Fibroblast of skin of right biceps (primary cell): ENCODE results near the gene SENP8.

ENCODE experiments used
- DNase-seq: peaks from one replicate; pipeline ENCODE4 v3.0.0-alpha.2; 2013

Gene SENP8

DNA sequence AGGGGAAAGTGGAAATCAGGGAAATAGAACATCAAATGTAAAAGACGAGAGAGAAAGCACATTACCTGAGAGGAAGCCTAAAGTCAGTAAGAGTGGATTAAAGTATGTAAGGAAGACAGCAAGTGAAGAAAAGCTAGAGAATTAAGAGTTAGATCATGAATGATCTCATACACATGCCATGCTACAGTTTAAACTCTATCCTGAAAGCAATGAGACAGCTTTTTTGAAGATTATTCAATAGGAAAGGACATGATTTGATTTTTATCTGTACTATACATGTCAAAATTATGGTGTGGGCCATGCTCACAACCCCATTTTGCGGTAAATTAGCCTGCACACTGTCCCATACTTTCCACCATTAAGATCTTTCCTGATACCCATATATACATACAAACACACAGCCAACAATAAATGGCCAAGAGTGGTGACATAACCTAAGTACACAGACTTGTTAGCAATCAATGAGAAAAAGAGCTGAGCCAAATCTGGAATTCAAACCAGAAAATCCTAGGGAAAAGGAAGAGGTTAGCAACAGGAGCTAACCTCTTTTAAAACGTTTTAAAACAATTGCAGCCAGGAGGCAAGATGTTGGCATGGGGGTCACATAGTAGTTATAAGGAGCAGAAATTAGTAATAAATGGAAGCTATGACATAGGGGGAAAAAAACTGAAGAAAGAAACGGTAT is 4.7 kb upstream of the SENP8 start:
- DNase-seq = no peak

DNA sequence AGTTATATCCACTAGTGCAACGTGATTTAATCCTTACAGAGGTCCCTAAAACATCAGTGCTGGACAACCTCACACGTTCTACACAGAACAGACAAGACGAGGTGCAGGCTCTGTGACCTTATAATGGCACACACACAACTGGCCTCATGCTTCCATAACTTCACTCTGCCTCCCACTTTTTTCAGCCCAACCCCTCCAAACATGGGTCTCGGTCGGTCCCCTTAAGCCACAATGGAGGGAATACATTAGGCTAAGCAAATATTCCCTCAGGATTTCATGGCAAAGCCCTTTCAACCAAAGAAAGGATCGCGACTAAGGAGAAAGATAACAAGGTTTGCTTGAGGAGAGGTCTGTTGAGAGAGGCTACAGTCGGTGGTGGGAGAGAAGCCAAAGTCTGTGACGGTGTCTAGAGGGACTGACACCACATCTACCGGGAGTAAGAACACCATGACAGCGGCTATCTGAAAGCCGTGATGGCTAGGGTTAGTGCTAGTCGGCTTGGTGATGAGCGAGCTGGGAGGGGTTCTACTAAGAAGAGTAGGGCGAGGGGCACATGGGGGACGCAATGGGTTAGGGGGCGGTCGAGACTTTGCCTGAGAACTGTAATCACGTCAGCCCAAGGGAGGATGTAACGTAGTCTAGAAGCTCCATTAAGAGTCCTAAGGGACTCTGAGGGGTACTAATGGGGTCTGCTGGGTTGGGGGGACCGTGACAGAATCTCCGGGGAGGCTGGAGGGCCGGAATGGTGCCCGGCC is 1.3 kb upstream of the SENP8 start:
- no peak for DNase-seq

DNA sequence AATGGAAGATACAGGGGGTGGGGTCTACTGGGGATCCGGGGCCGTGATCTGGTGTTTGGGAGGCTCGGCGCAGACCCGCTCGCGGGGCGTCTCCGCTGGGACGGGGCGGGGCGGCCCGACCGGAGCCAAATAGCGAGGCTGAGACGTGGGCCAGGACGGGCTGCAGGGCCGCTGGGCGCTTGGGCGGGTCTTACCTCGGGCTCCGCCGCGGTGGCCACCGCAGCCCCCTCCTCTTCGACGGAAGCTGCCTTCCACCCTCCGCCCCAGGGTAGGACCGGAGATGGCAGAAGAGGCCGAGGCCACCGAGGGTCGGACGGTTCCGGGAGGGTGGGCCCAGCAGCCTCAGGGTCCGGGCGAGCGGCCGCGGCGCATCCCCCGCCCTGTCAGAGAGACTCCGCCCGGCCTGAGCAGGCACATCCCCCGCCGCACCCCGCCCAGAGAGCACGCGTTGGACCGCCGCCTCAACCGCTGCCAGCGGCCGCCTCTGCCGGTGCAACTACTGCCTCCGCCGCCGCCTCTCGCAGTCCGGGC is 652 bp upstream of the SENP8 start:
- DNase-seq = peak; percentile 79

DNA sequence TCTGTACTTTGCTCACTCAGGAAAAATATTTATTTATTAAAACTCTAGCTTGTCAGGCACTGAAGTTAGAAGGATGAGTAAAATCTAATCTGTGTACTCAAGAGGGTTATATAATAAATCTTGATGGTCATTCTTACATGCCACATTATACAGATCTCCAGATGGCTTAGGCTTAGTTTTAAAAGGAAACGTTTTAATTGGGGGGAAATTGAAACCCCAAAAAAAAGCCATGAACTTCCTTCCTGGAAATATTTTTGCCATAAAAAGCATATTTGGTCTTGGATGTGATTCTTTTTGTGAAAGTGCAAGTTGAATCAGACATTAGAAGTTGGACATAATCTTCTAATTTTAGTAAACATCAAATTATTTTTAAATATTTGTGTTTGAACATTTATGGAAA is 6.0 kb downstream of the SENP8 start:
- DNase-seq = no peak

DNA sequence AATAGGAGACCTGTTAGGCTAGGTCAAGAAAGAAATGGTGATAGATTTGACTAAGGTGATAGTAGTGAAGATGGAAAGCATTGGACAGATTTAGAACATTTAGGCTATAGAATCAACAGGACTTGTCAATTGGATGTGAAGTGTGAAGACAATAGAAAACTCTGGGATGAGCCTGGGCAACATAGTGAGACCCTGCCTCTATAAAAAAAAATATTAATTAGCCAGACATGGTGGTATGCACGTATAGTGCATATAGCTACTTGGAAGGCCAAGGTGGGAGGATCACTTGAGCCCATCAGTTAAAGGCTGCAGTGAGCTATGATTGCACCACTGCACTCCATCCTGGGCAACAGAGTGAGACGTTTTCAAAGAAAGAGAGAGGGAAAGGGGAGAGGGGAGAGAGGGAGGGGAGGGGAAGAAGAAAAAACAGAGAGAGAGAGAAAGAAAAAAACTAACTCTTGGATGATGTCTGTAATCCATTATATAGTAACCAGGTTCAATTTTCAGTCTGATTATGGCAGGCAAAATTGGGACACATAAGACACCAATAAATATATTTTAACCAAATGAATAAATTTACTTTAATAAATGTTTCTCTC is 9.6 kb downstream of the SENP8 start:
- DNase-seq = no peak

DNA sequence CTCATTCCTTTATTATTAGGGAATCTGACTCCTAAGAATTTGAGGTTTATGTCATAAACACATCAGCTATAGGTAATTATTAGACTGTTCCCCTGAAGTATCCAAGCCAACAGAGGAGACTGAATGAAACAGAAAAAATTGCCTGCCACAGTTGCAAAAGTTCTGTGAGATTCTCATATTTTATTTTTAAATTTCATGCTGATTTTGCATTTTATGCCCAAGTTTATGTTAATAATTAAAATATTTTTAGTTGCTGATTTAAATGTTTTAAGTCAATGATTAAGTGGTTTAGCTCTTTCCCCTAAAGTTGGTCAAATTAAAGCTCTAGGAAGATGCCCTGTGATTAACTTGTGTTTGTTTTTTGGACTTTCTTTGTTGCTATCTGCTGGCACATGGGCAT is 10.2 kb downstream of the SENP8 start:
- no peak for DNase-seq

DNA sequence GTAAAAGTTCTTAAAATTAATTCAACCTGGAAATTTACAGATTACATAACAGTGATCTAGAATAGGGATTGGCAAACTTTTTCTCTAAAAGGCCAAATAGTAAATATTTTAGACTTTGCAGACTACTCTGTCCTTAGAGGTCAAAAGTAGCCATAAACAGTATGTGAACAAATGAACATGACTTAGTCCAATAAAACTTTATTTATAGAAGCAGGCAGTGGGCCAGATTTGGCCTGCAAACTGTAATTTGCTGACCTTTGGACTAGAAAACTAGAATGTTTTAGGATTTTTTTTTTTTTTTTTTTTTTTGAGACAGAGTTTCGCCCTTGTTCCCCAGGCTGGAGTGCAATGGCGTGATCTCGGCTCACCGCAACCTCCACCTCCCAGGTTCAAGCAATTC is 12.1 kb downstream of the SENP8 start:
- DNase-seq = no peak

DNA sequence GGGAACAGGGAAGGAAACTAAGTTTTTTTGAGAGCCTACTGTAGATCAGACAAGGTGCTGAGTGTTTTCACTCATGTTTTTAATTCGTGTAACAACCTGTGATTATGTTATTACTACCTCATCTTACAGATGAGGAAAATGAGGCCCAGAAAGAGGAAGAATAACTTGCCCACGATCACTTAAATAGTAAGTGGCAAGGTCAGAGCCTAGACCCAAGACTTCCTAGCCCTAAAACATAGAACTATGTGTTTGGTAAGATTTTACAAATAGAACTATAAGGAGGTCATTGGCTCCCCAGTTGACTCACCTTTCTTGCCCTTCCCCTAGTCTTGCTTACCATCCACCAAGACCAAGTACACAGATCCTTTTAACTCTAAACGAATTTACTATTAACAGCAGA is 13.7 kb downstream of the SENP8 start:
- no peak for DNase-seq

DNA sequence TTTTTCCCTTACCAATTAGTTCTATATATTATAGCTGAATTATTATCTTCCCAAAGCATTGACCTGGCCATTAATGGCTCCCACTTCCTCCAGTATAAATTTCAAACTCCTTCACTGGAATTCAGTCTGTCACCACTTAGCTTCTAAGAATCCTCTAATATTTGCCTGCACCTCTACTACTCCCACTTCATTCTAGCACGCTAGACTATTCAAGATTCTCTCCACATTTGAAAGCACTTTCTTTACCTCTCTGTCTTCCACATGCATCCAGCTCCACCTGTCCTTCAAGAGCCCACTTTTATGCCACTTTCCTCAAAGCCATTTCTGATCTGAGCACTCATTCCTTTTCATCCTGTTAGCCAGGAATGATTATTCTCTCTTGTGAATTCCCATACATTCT is 15.0 kb downstream of the SENP8 start:
- DNase-seq = no peak

DNA sequence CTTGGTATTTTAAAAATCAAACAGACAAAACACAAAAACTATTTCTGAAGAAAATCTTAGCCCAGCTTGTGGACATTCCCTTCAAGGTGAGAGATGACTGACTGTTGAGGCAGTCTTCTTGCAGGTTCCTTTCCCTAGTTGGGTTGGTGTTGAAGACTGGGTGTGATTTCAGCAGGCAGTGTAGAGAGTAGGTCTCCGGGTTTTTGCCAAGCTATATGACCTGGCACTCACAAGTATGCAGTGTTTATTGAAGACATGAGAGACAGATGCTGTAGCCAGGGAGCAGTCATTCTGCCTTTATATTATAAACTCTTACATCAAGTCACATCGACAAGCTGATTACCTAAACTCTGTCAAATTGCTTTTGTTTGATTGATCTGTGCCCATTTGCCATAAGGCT is 17.5 kb downstream of the SENP8 start:
- DNase-seq = no peak

DNA sequence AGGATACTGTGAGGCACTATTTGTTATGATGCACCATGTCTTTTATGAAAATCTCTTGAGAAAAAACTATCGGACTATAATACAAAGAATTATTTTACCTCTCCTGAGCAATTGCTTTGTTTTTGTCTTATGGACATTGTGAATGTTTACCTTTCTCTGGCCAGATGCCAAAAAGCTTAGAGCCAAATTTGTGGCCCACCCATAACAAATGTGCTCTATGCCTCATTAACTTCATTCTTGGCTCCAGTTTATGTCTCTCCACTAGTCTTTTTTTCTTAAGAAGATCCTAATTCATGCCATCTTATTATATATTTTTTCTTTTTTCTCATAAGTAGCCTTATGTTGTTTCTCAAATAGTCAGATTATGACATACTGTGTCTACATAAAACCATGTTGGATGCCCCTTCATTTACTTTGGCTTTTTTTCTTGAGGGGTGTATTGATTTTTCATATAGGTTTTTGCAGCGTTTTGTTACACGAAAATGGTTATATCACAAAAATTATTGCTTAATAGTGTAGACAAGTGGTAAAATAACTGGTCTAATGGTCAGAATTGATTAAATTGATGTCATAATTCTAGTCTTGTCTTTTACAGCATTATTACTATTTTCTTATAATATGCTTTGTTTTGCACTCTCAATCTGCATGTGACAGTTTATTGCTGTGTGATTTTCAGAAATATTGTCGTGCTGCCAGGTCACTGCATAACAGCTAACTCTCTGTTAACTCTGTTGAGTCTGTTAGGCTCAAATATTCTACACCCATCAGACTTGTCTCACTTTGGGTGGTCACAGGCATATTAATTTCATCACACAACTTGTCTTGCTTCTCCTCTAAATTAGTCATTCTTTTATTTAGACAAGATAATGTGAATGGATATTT is 18.2 kb downstream of the SENP8 start:
- no peak for DNase-seq

DNA sequence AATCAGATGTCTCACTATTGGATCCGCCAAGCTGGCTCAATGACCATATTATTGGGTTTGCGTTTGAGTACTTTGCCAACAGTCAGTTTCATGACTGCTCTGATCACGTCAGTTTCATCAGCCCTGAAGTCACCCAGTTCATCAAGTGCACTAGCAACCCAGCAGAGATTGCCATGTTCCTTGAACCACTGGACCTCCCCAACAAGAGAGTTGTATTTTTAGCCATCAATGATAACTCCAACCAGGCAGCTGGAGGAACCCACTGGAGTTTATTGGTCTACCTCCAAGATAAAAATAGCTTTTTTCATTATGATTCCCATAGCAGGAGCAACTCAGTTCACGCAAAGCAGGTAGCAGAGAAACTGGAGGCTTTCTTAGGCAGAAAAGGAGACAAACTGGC is 21.5 kb downstream of the SENP8 start:
- DNase-seq = no peak

DNA sequence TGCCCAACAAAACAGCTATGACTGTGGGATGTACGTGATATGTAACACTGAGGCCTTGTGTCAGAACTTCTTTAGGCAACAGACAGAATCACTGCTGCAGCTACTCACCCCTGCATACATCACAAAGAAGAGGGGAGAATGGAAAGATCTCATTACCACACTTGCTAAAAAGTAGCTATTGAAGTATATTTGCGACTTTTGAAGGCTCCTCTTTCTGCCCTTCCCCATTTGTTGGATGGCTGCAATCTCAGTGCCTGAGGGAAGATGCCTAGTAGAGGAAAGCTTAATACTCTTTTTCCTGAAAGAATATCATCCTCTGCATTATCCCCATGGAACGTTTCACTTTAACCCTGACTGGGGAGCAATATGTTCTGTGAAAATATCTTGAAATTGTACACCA is 21.9 kb downstream of the SENP8 start:
- DNase-seq = no peak

DNA sequence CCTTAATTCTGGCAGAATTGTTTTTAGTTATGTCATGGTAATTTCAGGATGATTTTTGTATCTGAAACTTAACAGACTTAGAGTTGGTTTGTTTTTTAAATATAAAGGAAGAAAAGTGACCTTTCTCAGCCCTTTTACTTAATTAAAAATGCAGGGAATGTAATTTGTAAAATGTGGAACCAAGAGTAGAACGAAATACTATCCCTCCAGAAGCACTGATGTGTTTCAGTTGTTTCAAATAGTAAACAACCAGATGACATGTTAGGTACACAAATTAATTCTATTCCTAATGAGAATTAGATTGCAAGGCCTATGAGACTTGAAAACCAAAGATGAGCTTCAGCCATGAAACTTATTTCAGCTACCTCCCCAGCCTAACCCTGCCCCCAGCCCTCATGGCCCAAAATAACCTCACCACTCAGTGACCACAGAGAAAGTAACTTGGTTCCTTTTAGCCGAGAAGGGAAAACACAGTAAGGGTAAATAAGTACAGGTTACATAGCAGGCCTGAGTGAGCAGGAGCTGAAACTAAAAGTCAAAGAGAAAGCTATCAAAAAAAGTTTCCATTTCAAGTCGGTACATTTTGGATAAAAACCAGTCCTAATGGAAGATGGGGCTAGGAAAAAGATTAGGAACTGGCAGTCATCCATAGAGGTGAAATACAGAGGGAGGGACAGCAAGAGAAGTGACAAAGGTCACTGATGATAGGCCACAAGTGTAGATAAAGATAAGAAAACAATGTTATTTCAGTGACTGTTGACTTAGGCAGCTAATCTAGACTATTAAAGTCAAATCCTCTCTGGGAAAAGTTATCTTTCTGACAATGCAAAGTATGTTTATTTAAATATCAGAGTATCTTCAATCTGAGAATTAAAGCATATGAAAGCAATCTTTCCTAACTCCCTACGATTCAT is 23.2 kb downstream of the SENP8 start:
- no peak for DNase-seq

DNA sequence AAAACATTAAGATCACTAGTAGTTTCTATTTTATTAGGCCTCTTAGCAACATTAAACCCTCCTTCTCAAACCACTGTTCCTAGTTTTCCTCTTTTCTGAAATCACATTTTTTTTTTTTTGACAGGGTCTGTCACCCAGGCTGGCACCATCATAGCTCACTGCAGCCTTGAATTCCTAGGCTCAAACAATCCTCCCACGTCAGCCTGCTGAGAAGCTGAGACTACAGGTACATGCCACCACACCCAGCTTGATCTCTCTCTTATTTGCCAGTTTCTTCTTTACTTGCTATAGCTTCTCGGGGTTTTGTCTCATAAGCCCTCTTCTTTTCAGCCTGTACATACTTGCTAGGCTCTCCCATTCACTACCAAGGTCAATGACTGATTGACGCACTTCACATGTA is 28.0 kb downstream of the SENP8 start:
- no peak for DNase-seq

DNA sequence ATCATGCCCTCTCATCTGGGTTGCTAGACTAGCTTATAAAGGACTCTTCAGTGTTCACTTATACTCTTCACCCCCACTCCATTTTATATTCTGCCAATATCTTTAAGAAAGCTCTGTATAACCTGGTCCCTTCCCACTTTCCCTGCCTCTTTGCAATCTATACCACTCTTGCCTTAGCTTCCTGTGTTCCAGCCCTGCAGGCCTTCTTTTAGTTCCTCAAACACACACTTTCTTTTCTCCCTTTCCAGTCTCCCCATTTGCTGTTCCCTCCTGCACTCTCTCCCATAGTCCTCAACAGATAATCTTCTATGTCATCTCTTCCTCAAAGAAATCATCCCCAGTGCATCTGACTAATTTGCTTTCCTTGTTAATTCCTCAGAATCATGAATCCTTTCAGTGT is 28.7 kb downstream of the SENP8 start:
- DNase-seq = no peak

DNA sequence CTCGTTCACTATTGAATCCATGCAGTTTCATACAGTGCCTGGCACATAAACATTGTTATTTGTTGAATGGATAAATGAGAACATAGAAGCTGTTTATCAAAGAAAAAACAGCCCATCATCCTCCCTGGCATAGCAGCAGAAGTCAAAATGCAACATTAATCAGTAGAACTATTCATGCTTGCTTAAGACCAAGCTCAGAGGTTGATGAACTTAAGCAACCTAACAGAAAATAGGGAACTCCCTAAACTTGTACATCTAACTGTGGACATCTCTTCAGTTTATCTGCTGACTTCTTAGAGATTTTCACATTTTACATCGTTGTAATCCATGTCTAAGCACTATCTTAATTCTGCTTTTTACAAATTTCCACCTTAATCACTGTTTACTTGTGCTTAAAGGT is 29.2 kb downstream of the SENP8 start:
- no peak for DNase-seq

DNA sequence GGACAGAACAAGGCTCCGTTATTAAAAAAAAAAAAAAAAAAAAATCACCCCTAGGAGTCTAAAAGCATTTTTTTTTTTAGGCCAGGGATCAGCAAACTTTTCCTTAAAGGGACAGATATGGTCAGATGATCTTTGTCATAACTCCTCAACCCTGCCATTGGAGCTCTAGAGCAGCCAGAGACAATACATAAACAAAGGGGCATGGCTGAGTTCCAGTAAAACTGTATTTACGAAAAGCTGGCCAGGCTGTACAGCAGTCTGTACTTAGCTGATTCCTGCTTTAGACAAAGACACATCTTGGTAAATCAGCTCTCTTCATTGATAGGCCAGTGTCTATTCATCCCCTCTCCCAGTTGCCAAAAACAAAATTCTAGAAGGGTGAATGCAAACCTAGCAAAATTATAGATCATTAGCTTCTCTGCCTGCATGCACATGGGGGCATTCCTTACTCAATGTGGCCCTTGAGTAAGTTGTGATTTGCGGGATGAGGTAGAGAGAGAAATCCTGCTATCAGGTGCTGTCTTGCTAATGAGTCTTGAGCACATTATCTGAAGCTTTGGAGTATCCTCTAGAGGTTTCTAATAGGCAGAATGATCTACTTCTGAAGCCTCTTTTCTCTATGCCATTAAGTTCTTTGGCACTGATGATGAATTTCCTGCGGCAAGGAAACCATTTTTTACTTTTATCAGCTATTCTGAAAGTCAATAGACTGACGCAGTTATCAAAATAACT is 35.2 kb downstream of the SENP8 start:
- DNase-seq = no peak

DNA sequence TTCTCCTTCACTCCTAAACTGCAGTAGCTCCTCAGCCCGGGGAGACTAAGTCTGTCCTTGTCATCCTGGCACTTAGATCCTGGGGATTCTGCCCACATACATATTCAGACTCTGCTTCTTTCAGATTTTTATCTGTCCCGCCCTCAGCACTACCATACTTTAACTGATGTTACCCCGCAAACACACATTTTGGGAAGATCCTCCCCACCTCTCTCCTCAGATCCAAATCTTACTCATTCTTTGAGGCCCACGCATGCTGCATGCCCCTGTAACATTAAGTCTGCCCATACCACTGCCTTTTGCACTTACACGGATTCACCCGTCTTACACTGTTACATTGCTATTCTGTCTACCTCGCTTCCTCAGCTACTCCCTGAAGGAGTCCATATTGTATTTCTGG is 36.1 kb downstream of the SENP8 start:
- no peak for DNase-seq

DNA sequence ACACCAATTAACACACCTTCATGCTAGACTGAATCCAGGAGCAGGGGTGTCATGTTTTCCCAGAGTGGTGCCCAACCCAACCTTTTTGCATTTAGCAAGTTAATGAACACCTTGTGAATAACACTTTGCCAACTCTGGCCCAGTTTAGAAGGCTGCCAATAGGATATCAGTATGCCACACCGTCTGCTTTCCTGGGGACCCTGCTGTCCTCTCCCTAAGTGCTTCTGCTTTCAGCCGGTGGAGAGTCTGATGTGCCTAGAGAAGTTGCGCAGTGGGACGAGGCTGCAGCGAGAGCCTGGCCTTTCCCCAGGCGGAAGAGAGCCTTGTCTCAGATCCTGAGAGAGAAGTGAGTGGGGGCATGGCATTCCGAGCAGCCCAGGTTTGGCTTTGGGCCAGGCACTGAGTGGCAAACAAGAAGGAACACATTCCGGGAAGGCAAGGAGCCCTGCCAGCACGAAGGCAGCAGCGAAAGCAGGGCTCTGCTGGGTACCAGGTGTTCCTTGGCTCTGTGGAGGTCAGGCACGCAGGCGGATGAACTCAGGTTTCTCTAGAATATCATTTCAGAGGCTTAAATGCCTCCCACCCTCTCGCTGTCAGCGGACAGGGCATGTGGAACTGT is 36.9 kb downstream of the SENP8 start:
- DNase-seq = peak; percentile 48
